SK-N-SH (cell line): ENCODE measurements around the gene SPOCK1.

Source experiments
- CTCF ChIP-seq: fragments of 200-600 bp; sonication (generic); IDR thresholded peaks from 2 replicates; pipeline ENCODE4 v1.6.1; 2017; ENCODE audit warnings: antibody characterized with exemption, mild to moderate bottlenecking, moderate library complexity
- ELF1 ChIP-seq: IDR thresholded peaks from 2 replicates; pipeline ENCODE4 v1.4.0; 2012
- EP300 ChIP-seq, 2 experiments: IDR thresholded peaks; 2 replicates each; pipeline versions ENCODE4 v1.4.0 to v1.6.1; 2012; ENCODE audit warnings: borderline replicate concordance in 1 of 2, low read depth in 1 of 2, low read length in 1 of 2
- RFX5 ChIP-seq: IDR thresholded peaks from 2 replicates; pipeline ENCODE4 v1.6.1; 2012; ENCODE audit warnings: mild to moderate bottlenecking, improper control_type of control experiment, low read length
- TCF12 ChIP-seq: IDR thresholded peaks from 2 replicates; pipeline ENCODE4 v1.4.0; 2012
- USF2 ChIP-seq: fragments of 150-350 bp; IDR thresholded peaks from 2 replicates; pipeline ENCODE4 v1.6.1; 2017; ENCODE audit warnings: antibody characterized with exemption, low read length, low read depth, borderline replicate concordance
- YY1 ChIP-seq: IDR thresholded peaks from 2 replicates; pipeline ENCODE4 v1.4.0; 2012; ENCODE audit warnings: low read depth, mild to moderate bottlenecking

GRCh38 chr5:137085206-137085605 lies 413.9 kb downstream of the SPOCK1 start:
- TF ChIP-seq ELF1 (no peak), EP300 (IDR thresholded peaks at IDR 0.05; ENCODE audit: borderline replicate concordance in 1 of 2, low read depth in 1 of 2, low read length in 1 of 2) (no peak), CTCF (no peak), TCF12 (no peak), USF2 (no peak), RFX5 (no peak), YY1 (no peak)
